ENCODE results near the gene ZNF385B.

The ZNF385B gene

GRCh38 chr2:179875864-179876263 is 14.5 kb upstream of the ZNF385B start:
- TF ChIP-seq CTCF (conservative IDR thresholded peaks at IDR 0.05): no peak
- H3K27ac ChIP-seq: no peak overlapping the region

- TF ChIP-seq CTCF (conservative IDR thresholded peaks at IDR 0.05): no peak
- no peak overlapping the region for H3K27ac ChIP-seq
Measured at GRCh38 chr2:179862898-179863458, 1.6 kb upstream of the ZNF385B start.

GRCh38 chr2:179861027-179861415 is 391 bp downstream of the ZNF385B start:
- peak overlapping the region; percentile 50; the same call in 1 of the 2 replicates for H3K27ac ChIP-seq
- peak; percentile 10; the same call in 1 of the 2 replicates for TF ChIP-seq CTCF (conservative IDR thresholded peaks at IDR 0.05)

GRCh38 chr2:179860255-179861026 is 971 bp downstream of the ZNF385B start:
- TF ChIP-seq CTCF (conservative IDR thresholded peaks at IDR 0.05): no peak
- peak overlapping the region; percentile 50; the same call in 1 of the 2 replicates for H3K27ac ChIP-seq

GRCh38 chr2:179859523-179859922 is 1.9 kb downstream of the ZNF385B start:
- no peak for TF ChIP-seq CTCF (conservative IDR thresholded peaks at IDR 0.05)
- H3K27ac ChIP-seq: no peak overlapping the region

GRCh38 chr2:179857236-179857635 is 4.2 kb downstream of the ZNF385B start:
- TF ChIP-seq CTCF (conservative IDR thresholded peaks at IDR 0.05): no peak
- no peak overlapping the region for H3K27ac ChIP-seq

GRCh38 chr2:179856205-179856604 is 5.2 kb downstream of the ZNF385B start:
- no peak for TF ChIP-seq CTCF (conservative IDR thresholded peaks at IDR 0.05)
- peak overlapping the region; percentile 18; the same call in 1 of the 2 replicates for H3K27ac ChIP-seq

Data from VCaP (cell line).